Measurements from ENCODE around the gene HSPB1.

GRCh38 chr7:76346778-76347177 is 44.3 kb downstream of the HSPB1 start:
- TF ChIP-seq CTCF (conservative IDR thresholded peaks at IDR 0.05): no peak
- TF ChIP-seq EZH2 (IDR thresholded peaks at IDR 0.05; ENCODE audit: low read depth): no peak

Data from PC-9 (cell line).